ENCODE results near the gene RBM43. TPM values are rescaled to one million over a fixed set of nuclear protein-coding genes. Genes with fewer than 3 reads are reported as not detected.
A peak's percentile ranks its signal among the peaks of the same experiment; 100 is the strongest.
"Not testable (repeated sequence)": the region's sequence is repeated elsewhere in the genome, so short reads cannot be mapped to it uniquely, and the experiment has no call there.

The RBM43 gene
- total and polyA plus RNA-seq, 10 donors = 5.2 to 20.3 (median 8.6) TPM

GRCh38 chr2:151302879-151303278 is 41.2 kb upstream of the RBM43 start:
- Histone ChIP-seq H3K27me3 (replicated peaks in 1 of 7) (no peaks in the 10 kb centered on the region), H3K4me3 (no peak overlapping the region), H3K27ac (no peak overlapping the region), H3K4me1 (peaks cover 0 to 8% (median 2%) of the 10 kb centered on the region in 6 donors), H3K9me3 (no peaks in the 10 kb centered on the region), H3K36me3 (no peaks in the 10 kb centered on the region)
- 55 to 85% (median 71%) methylated on average over 2 of the region's 2 CpGs for WGBS, 5 donors
- TF ChIP-seq POLR2A (IDR thresholded peaks at IDR 0.05) (no peak), CTCF (IDR thresholded peaks at IDR 0.05 in 8 of 11, conservative IDR thresholded peaks at IDR 0.05 in 3 of 11) (no peak), POLR2AphosphoS5 (IDR thresholded peaks at IDR 0.05) (no peak)
- no peak for DNase-seq
- intact Hi-C loops (cut with DNase I; ENCODE audit: low total_unique reads) = no loop called here

GRCh38 chr2:151302404-151302803 is 40.7 kb upstream of the RBM43 start:
- Histone ChIP-seq H3K27me3 (replicated peaks in 1 of 7) (no peaks in the 10 kb centered on the region), H3K4me1 (peaks cover 0 to 13% (median 5%) of the 10 kb centered on the region in 6 donors), H3K9me3 (no peaks in the 10 kb centered on the region), H3K36me3 (no peaks in the 10 kb centered on the region), H3K27ac (no peak overlapping the region), H3K4me3 (no peak overlapping the region)
- intact Hi-C loops (cut with DNase I; ENCODE audit: low total_unique reads) = no loop called here
- no peak for DNase-seq
- WGBS, 5 donors = 69 to 91% (median 74%) methylated on average over 5 of the region's 5 CpGs
- TF ChIP-seq CTCF (IDR thresholded peaks at IDR 0.05 in 8 of 11, conservative IDR thresholded peaks at IDR 0.05 in 3 of 11) (no peak), POLR2A (IDR thresholded peaks at IDR 0.05) (no peak), POLR2AphosphoS5 (IDR thresholded peaks at IDR 0.05) (no peak)

- 86 to 92% (median 89%) methylated on average over 6 of the region's 6 CpGs for WGBS, 5 donors
- no peak for DNase-seq
- H3K36me3 ChIP-seq = no peaks in the 10 kb centered on the region
- intact Hi-C loops (cut with DNase I; ENCODE audit: low total_unique reads) = no loop called here
- TF ChIP-seq CTCF (IDR thresholded peaks at IDR 0.05 in 8 of 11, conservative IDR thresholded peaks at IDR 0.05 in 3 of 11) = no peak
- no peak for TF ChIP-seq POLR2AphosphoS5 (IDR thresholded peaks at IDR 0.05)
- no peak for TF ChIP-seq POLR2A (IDR thresholded peaks at IDR 0.05)
- no peaks in the 10 kb centered on the region for H3K9me3 ChIP-seq
- peaks cover 0 to 13% (median 5%) of the 10 kb centered on the region in 6 donors for H3K4me1 ChIP-seq
- H3K4me3 ChIP-seq = no peak overlapping the region
- H3K27me3 ChIP-seq (replicated peaks in 1 of 7) = no peaks in the 10 kb centered on the region
- H3K27ac ChIP-seq = no peak overlapping the region
These were observed 38.4 kb upstream of the RBM43 start for GRCh38 chr2:151299920-151300539.

- H3K9me3 ChIP-seq = no peaks in the 10 kb centered on the region
- no peak for DNase-seq
- peaks cover 0 to 13% (median 5%) of the 10 kb centered on the region in 6 donors for H3K4me1 ChIP-seq
- intact Hi-C loops (cut with DNase I; ENCODE audit: low total_unique reads) = no loop called here
- H3K4me3 ChIP-seq = peak overlapping the region in 1 of 8 donors; percentile 21
- TF ChIP-seq POLR2A (IDR thresholded peaks at IDR 0.05) = no peak
- TF ChIP-seq CTCF (IDR thresholded peaks at IDR 0.05 in 8 of 11, conservative IDR thresholded peaks at IDR 0.05 in 3 of 11) = no peak
- no peaks in the 10 kb centered on the region for H3K36me3 ChIP-seq
- no peaks in the 10 kb centered on the region for H3K27me3 ChIP-seq (replicated peaks in 1 of 7)
- WGBS, 5 donors = 0 to 21% (median 7%) methylated on average over 1 of the region's 1 CpG
- peak overlapping the region in 6 of 8 donors; percentile 60 to 87 (median 79) for H3K27ac ChIP-seq
These were observed 36.2 kb upstream of the RBM43 start for GRCh38 chr2:151297882-151298281.

GRCh38 chr2:151295926-151296325 is 34.3 kb upstream of the RBM43 start:
- intact Hi-C loops (cut with DNase I; ENCODE audit: low total_unique reads) = not testable (repeated sequence)
- 86 to 97% (median 95%) methylated on average over 16 to 35 of the region's 35 CpGs for WGBS, 5 donors

More at GRCh38 chr2:151295926-151296325, 34.3 kb upstream of the RBM43 start:
- not testable (repeated sequence) for H3K9me3 ChIP-seq; H3K4me3 ChIP-seq; H3K27ac ChIP-seq; H3K27me3 ChIP-seq (replicated peaks in 1 of 7); H3K36me3 ChIP-seq
- peaks cover 0 to 32% (median 5%) of the 10 kb centered on the region in 6 donors for H3K4me1 ChIP-seq
- DNase-seq = peak; percentile 77
